ENCODE results near the gene PIK3C2G. TPM values are rescaled to one million over a fixed set of nuclear protein-coding genes. Genes with fewer than 3 reads are reported as not detected.

Gene PIK3C2G
- total and polyA plus RNA-seq, 3 experiments from 2014 or later = not detected

DNA sequence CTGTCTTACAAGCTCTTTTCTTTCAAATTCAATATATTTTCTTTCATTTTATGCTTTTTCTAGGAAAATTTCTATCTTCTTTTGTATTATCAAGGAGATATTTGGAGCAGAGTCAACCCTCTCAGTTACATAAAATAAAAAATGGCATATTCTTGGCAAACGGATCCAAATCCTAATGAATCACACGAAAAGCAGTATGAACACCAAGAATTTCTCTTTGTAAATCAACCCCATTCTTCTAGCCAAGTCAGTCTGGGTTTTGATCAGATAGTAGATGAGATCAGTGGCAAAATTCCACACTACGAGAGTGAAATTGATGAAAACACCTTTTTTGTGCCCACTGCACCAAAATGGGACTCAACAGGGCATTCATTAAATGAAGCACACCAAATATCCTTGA lies 20.6 kb downstream of the PIK3C2G start:
- no peaks in the 10 kb centered on the region for H3K9me3 ChIP-seq (ENCODE audit: low read length)
- no peak for DNase-seq
- no peaks in the 10 kb centered on the region for H3K27me3 ChIP-seq (ENCODE audit: insufficient read depth, low read length, poor library complexity, severe bottlenecking)
- Mint-ChIP-seq H3K9me3 (peaks cover 0 to 41% (median 0%) of the 10 kb centered on the region in 5 donors), H3K36me3 (no peaks in the 10 kb centered on the region), H3K4me3 (no peak overlapping the region), H3K27ac (no peak overlapping the region), H3K4me1 (no peaks in the 10 kb centered on the region), H3K27me3 (no peaks in the 10 kb centered on the region)
- ChIA-PET CTCF (no interaction called here), POLR2A (no interaction called here)
- H3K27ac ChIP-seq (ENCODE audit: low read depth, low read length) = no peak overlapping the region
- H3K4me3 ChIP-seq (ENCODE audit: low read length) = no peak overlapping the region
- no peaks in the 10 kb centered on the region for H3K4me1 ChIP-seq (ENCODE audit: insufficient read depth, low read length)
- no peaks in the 10 kb centered on the region for H3K36me3 ChIP-seq (ENCODE audit: insufficient read depth, low read length)

DNA sequence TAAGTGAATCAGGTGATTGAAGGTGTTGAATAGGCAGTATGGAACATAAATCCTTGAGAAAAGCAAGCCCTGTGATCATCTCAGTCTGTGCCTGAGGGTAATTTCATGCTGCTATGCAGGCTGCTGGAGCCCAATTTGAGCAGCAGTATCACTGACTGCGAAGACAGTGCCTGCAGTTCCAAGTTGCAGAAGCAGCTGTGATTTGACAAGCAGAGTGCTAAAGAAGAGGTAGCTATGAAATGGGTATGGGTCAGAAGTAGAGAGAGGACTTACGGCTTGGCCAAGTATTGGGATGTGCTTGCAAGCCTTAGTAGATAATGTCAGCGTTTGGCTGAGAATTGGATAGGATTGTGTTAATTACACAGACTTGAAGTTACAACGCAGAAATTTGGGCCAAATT lies 22.5 kb downstream of the PIK3C2G start:
- ChIA-PET CTCF (no interaction called here), POLR2A (no interaction called here)
- Histone ChIP-seq H3K9me3 (ENCODE audit: low read length) (no peaks in the 10 kb centered on the region), H3K36me3 (ENCODE audit: insufficient read depth, low read length) (no peaks in the 10 kb centered on the region), H3K27ac (ENCODE audit: low read depth, low read length) (no peak overlapping the region), H3K27me3 (ENCODE audit: insufficient read depth, low read length, poor library complexity, severe bottlenecking) (no peaks in the 10 kb centered on the region), H3K4me3 (ENCODE audit: low read length) (no peak overlapping the region), H3K4me1 (ENCODE audit: insufficient read depth, low read length) (no peaks in the 10 kb centered on the region)
- Mint-ChIP-seq H3K27me3 (no peaks in the 10 kb centered on the region), H3K36me3 (no peaks in the 10 kb centered on the region), H3K9me3 (peaks cover 0 to 38% (median 3%) of the 10 kb centered on the region in 5 donors), H3K4me1 (no peaks in the 10 kb centered on the region), H3K4me3 (no peak overlapping the region), H3K27ac (no peak overlapping the region)
- DNase-seq = no peak

DNA sequence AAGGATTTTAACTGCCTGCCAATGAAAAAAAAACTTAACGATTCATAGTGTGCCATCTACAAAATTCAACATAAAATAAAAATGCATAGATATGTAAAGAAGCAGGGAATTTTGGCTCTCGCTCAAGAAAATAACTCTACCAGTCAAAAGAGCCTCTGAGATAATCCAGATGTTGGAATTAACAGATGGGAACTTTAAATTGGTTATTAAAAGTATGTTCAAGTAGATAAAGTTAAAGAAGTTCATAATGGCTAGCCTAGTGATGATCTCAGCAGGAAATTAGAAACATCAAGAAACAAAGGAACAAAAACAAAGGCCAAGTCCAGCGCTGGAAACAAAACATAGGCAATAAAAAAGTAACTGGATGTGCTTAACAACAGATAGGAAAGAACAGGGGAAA lies 23.1 kb downstream of the PIK3C2G start:
- DNase-seq = no peak
- Mint-ChIP-seq H3K4me1 (no peaks in the 10 kb centered on the region), H3K27me3 (no peaks in the 10 kb centered on the region), H3K36me3 (no peaks in the 10 kb centered on the region), H3K4me3 (no peak overlapping the region), H3K27ac (no peak overlapping the region), H3K9me3 (peaks cover 0 to 38% (median 3%) of the 10 kb centered on the region in 5 donors)
- H3K4me3 ChIP-seq (ENCODE audit: low read length) = no peak overlapping the region
- ChIA-PET CTCF (no interaction called here), POLR2A (no interaction called here)
- no peaks in the 10 kb centered on the region for H3K9me3 ChIP-seq (ENCODE audit: low read length)
- H3K27me3 ChIP-seq (ENCODE audit: insufficient read depth, low read length, poor library complexity, severe bottlenecking) = no peaks in the 10 kb centered on the region
- no peaks in the 10 kb centered on the region for H3K36me3 ChIP-seq (ENCODE audit: insufficient read depth, low read length)
- H3K4me1 ChIP-seq (ENCODE audit: insufficient read depth, low read length) = no peaks in the 10 kb centered on the region
- H3K27ac ChIP-seq (ENCODE audit: low read depth, low read length) = no peak overlapping the region

DNA sequence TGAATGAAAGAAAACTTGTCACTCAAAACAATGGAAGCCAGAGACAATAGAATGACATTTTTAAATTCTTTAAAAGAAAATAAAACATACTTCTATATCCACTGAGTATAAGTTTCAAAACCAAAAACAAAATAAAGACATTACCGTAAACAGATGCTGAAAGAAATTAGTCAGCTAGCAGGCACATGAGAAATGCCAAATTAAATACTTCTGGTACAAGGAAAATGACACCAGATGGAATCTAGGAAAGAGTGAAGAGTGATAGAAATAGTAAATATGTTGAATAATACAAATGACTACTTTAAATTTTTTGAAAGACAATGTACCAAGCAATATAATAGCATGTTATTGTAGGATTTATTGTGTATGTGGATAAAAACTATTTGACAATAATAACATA lies 23.8 kb downstream of the PIK3C2G start:
- CTCF ChIA-PET = no interaction called here
- Mint-ChIP-seq H3K36me3 (no peaks in the 10 kb centered on the region), H3K4me3 (no peak overlapping the region), H3K27me3 (no peaks in the 10 kb centered on the region), H3K4me1 (no peaks in the 10 kb centered on the region), H3K9me3 (peaks cover 0 to 38% (median 3%) of the 10 kb centered on the region in 5 donors), H3K27ac (no peak overlapping the region)
- DNase-seq = no peak
- no peaks in the 10 kb centered on the region for H3K4me1 ChIP-seq (ENCODE audit: insufficient read depth, low read length)
- no peaks in the 10 kb centered on the region for H3K9me3 ChIP-seq (ENCODE audit: low read length)
- no peaks in the 10 kb centered on the region for H3K36me3 ChIP-seq (ENCODE audit: insufficient read depth, low read length)
- no peak overlapping the region for H3K4me3 ChIP-seq (ENCODE audit: low read length)
- POLR2A ChIA-PET = no interaction called here
- H3K27me3 ChIP-seq (ENCODE audit: insufficient read depth, low read length, poor library complexity, severe bottlenecking) = no peaks in the 10 kb centered on the region
- no peak overlapping the region for H3K27ac ChIP-seq (ENCODE audit: low read depth, low read length)

DNA sequence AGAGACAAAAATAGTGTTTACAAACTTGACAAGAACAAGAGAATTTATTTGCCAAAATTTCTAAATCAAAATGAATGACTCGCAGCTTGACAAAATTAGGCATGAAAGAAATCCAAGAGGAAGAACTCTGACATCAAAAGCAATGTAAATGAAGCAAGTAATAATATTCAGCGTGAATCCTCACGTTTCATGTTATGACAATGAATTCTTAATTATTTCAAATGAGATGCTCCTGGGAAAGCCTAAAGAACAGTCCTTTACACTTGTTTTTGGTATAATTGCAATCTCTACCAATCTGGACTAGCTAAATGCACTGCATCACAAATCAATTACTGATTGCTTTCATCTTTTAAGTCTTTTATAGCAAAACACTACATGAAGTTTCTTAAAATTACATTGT lies 29.1 kb downstream of the PIK3C2G start:
- no peak for DNase-seq
- Mint-ChIP-seq H3K4me3 (no peak overlapping the region), H3K27me3 (no peaks in the 10 kb centered on the region), H3K4me1 (no peaks in the 10 kb centered on the region), H3K36me3 (no peaks in the 10 kb centered on the region), H3K9me3 (peaks cover 0 to 17% (median 1%) of the 10 kb centered on the region in 5 donors), H3K27ac (no peak overlapping the region)
- Histone ChIP-seq H3K4me3 (ENCODE audit: low read length) (no peak overlapping the region), H3K36me3 (ENCODE audit: insufficient read depth, low read length) (no peaks in the 10 kb centered on the region), H3K4me1 (ENCODE audit: insufficient read depth, low read length) (no peaks in the 10 kb centered on the region), H3K27me3 (ENCODE audit: insufficient read depth, low read length, poor library complexity, severe bottlenecking) (no peaks in the 10 kb centered on the region), H3K27ac (ENCODE audit: low read depth, low read length) (no peak overlapping the region), H3K9me3 (ENCODE audit: low read length) (no peaks in the 10 kb centered on the region)
- ChIA-PET POLR2A (no interaction called here), CTCF (no interaction called here)

DNA sequence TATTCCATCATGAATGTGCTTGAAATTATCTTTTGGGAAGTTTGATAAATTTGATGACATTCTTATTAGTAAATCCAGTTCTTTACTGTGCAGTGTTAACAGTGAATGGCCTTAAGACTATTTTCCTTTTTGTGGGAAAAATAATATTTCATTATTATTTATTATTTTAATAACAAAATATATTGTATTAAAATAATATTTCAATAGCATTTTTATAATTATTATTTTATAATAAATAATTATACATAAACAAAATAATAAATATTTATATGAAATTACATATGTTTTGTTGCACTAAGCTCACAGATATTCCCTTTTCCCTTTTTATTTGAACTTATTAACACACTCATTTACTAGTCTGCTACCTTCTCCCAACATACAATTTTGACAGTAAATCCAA lies 33.6 kb downstream of the PIK3C2G start:
- Histone ChIP-seq H3K4me3 (ENCODE audit: low read length) (no peak overlapping the region), H3K9me3 (ENCODE audit: low read length) (no peaks in the 10 kb centered on the region), H3K4me1 (ENCODE audit: insufficient read depth, low read length) (no peaks in the 10 kb centered on the region), H3K27me3 (ENCODE audit: insufficient read depth, low read length, poor library complexity, severe bottlenecking) (no peaks in the 10 kb centered on the region), H3K36me3 (ENCODE audit: insufficient read depth, low read length) (no peaks in the 10 kb centered on the region), H3K27ac (ENCODE audit: low read depth, low read length) (no peak overlapping the region)
- Mint-ChIP-seq H3K4me1 (no peaks in the 10 kb centered on the region), H3K36me3 (no peaks in the 10 kb centered on the region), H3K9me3 (peaks cover 0 to 28% (median 2%) of the 10 kb centered on the region in 5 donors), H3K27me3 (no peaks in the 10 kb centered on the region), H3K4me3 (no peak overlapping the region), H3K27ac (no peak overlapping the region)
- ChIA-PET POLR2A (no interaction called here), CTCF (no interaction called here)
- no peak for DNase-seq

DNA sequence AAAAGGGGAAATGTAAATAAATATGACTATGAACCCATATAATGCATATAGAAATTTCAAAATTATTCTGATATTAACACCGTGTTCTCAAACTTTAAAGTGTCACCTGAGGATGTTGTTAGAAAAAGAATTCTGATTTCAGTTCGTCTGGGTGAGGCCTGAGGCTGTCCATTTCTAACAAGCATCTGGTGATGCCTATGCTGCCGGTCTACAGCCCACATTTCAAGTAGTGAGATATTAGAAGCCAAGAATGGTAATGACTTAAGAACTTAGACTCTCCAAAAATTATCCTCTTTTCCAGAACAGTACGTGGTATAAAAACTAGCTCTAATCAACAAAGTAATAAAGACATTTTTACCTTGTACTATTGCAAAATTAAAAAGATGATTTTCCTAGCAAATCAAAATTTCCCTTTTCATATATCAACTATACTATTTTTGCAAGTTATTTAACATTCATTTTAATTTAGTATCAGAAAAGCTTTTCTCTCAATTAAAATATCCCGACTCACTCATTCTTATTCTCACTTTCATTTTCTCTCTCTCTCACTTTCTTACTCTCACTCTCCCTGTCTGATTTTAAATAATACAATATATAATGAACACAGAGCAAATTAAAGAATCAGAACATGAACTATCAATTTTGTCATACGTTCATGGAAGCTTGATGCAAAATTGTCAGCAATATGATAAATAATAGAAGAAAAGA lies 35.0 kb downstream of the PIK3C2G start:
- DNase-seq = no peak
- Mint-ChIP-seq H3K4me3 (no peak overlapping the region), H3K9me3 (peaks cover 1 to 34% (median 4%) of the 10 kb centered on the region in 5 donors), H3K36me3 (no peaks in the 10 kb centered on the region), H3K27ac (no peak overlapping the region), H3K27me3 (no peaks in the 10 kb centered on the region), H3K4me1 (no peaks in the 10 kb centered on the region)
- Histone ChIP-seq H3K36me3 (ENCODE audit: insufficient read depth, low read length) (no peaks in the 10 kb centered on the region), H3K27me3 (ENCODE audit: insufficient read depth, low read length, poor library complexity, severe bottlenecking) (no peaks in the 10 kb centered on the region), H3K9me3 (ENCODE audit: low read length) (no peaks in the 10 kb centered on the region), H3K27ac (ENCODE audit: low read depth, low read length) (no peak overlapping the region), H3K4me3 (ENCODE audit: low read length) (no peak overlapping the region), H3K4me1 (ENCODE audit: insufficient read depth, low read length) (no peaks in the 10 kb centered on the region)
- POLR2A ChIA-PET = no interaction called here
- CTCF ChIA-PET = no interaction called here

DNA sequence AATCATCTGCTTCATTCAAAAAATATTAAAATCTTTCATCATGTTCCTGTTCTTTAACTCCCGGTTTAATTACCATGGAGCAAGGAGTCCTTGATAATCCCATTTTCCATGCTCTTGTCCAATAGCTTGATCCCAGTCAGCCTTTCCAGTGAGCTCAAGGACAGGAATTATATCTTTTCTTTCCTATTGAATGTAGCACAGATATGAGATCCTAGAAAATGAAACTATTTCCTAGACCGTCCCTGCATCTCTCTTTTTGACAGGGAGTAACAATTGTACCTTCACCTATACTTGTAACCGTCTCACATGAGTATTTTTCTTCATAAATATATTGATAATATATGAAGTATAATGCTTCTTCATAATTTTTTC lies 35.6 kb downstream of the PIK3C2G start:
- no peak for DNase-seq
- CTCF ChIA-PET = no interaction called here
- POLR2A ChIA-PET = no interaction called here
- H3K27ac ChIP-seq (ENCODE audit: low read depth, low read length) = no peak overlapping the region
- H3K27me3 ChIP-seq (ENCODE audit: insufficient read depth, low read length, poor library complexity, severe bottlenecking) = no peaks in the 10 kb centered on the region
- Mint-ChIP-seq H3K4me1 (no peaks in the 10 kb centered on the region), H3K4me3 (no peak overlapping the region), H3K36me3 (no peaks in the 10 kb centered on the region), H3K9me3 (peaks cover 1 to 39% (median 4%) of the 10 kb centered on the region in 5 donors), H3K27ac (no peak overlapping the region), H3K27me3 (no peaks in the 10 kb centered on the region)
- H3K4me1 ChIP-seq (ENCODE audit: insufficient read depth, low read length) = no peaks in the 10 kb centered on the region
- H3K4me3 ChIP-seq (ENCODE audit: low read length) = no peak overlapping the region
- peaks cover 3% of the 10 kb centered on the region for H3K9me3 ChIP-seq (ENCODE audit: low read length)
- no peaks in the 10 kb centered on the region for H3K36me3 ChIP-seq (ENCODE audit: insufficient read depth, low read length)

DNA sequence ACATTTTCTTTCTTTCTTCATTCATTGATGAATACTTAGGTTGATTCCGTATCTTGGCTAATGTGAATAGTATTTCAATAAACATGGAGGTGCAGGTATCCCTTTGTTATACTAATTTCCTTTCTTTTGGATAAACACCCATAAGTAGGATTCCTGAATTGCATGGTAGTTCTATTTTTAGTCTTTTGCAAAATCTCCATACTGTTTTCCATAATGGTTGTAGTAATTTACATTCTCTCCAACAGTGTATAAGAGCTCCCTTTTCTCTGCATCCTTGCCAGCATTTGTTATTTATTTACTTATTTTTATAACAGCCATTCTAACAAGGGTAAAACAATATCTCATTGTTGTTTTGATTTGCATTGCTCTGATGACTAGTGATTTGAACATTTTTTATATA lies 36.6 kb downstream of the PIK3C2G start:
- no peaks in the 10 kb centered on the region for H3K36me3 Mint-ChIP-seq
- no peaks in the 10 kb centered on the region for H3K27me3 ChIP-seq (ENCODE audit: insufficient read depth, low read length, poor library complexity, severe bottlenecking)

More for the DNA sequence above, 36.6 kb downstream of the PIK3C2G start:
- H3K27ac ChIP-seq (ENCODE audit: low read depth, low read length) = no peak overlapping the region
- no peak overlapping the region for H3K4me3 ChIP-seq (ENCODE audit: low read length)
- peaks cover 6% of the 10 kb centered on the region for H3K9me3 ChIP-seq (ENCODE audit: low read length)
- POLR2A ChIA-PET = no interaction called here
- no peak for DNase-seq
- Mint-ChIP-seq H3K4me1 (no peaks in the 10 kb centered on the region), H3K9me3 (peaks cover 1 to 40% (median 9%) of the 10 kb centered on the region in 5 donors), H3K4me3 (no peak overlapping the region), H3K27me3 (no peaks in the 10 kb centered on the region), H3K27ac (no peak overlapping the region)
- CTCF ChIA-PET = no interaction called here
- no peaks in the 10 kb centered on the region for H3K4me1 ChIP-seq (ENCODE audit: insufficient read depth, low read length)
- no peaks in the 10 kb centered on the region for H3K36me3 ChIP-seq (ENCODE audit: insufficient read depth, low read length)
